Activated naive CD8-positive, alpha-beta T cell treated with anti-CD3 and anti-CD28 coated beads for 36 hours (primary cell): ENCODE data around the gene IL17F. TPM values are rescaled to one million over a fixed set of nuclear protein-coding genes. Genes with fewer than 3 reads are reported as not detected.
A peak's percentile ranks its signal among the peaks of the same experiment; 100 is the strongest.

Experiments used
- DNase-seq: peaks from one replicate; pipeline ENCODE4 v3.0.0; 2021
- H3K27ac Mint-ChIP-seq: one replicate; pipeline ENCODE4 v1.8.0; 2022; ENCODE audit warnings: mild to moderate bottlenecking, moderate library complexity, mixed read lengths
- H3K27me3 Mint-ChIP-seq: one replicate; pipeline ENCODE4 v1.8.0; 2022; ENCODE audit warnings: mild to moderate bottlenecking, mixed read lengths
- H3K36me3 Mint-ChIP-seq: one replicate; pipeline ENCODE4 v1.8.0; 2021; ENCODE audit warnings: mild to moderate bottlenecking, mixed read lengths
- H3K4me1 Mint-ChIP-seq: one replicate; pipeline ENCODE4 v1.8.0; 2021; ENCODE audit warnings: mixed read lengths
- H3K4me3 Mint-ChIP-seq: one replicate; pipeline ENCODE4 v1.8.0; 2022; ENCODE audit warnings: mild to moderate bottlenecking, moderate library complexity, mixed read lengths
- H3K9me3 Mint-ChIP-seq: one replicate; pipeline ENCODE4 v1.8.0; 2022; ENCODE audit warnings: mixed read lengths
- total RNA-seq, 2 experiments: library from RNA; stranded (reverse); gene quantifications; one replicate each; pipeline ENCODE4 v1.2.3, GENCODE V29; 2021

IL17F gene
- not detected for total RNA-seq

GRCh38 chr6:52244400-52244799 lies at the start of gene IL17F:
Gene IL17F, minus strand, starts transcription at chr6:52244500. Its CDS starts 71 bp downstream, at chr6:52244429.
- H3K27me3 Mint-ChIP-seq = peaks cover 18% of the 10 kb centered on the region
- H3K4me1 Mint-ChIP-seq = no peaks in the 10 kb centered on the region
- no peak within 1 kb of the TSS for H3K27ac Mint-ChIP-seq
- no peak for DNase-seq
- H3K9me3 Mint-ChIP-seq = no peaks in the 10 kb centered on the region
- no peak within 1 kb of the TSS for H3K4me3 Mint-ChIP-seq
- peaks cover 2% of the 10 kb centered on the region for H3K36me3 Mint-ChIP-seq

- Mint-ChIP-seq H3K36me3 (peaks cover 9% of the 10 kb centered on the region), H3K27ac (no peak overlapping the region), H3K27me3 (no peaks in the 10 kb centered on the region), H3K4me1 (peaks cover 40% of the 10 kb centered on the region), H3K4me3 (no peak overlapping the region), H3K9me3 (peaks cover 8% of the 10 kb centered on the region)
- DNase-seq = no peak
Measured at GRCh38 chr6:52293067-52293466, 48.8 kb upstream of the IL17F start.

- Mint-ChIP-seq H3K36me3 (peaks cover 5% of the 10 kb centered on the region), H3K27ac (no peak overlapping the region), H3K27me3 (no peaks in the 10 kb centered on the region), H3K4me3 (no peak overlapping the region), H3K4me1 (peaks cover 26% of the 10 kb centered on the region), H3K9me3 (no peaks in the 10 kb centered on the region)
- no peak for DNase-seq
Measured at GRCh38 chr6:52288841-52289240, 44.5 kb upstream of the IL17F start.

GRCh38 chr6:52288216-52288615 lies 43.9 kb upstream of the IL17F start:
- no peak for DNase-seq
- no peak overlapping the region for H3K27ac Mint-ChIP-seq
- peaks cover 29% of the 10 kb centered on the region for H3K4me1 Mint-ChIP-seq
- H3K4me3 Mint-ChIP-seq = no peak overlapping the region
- H3K36me3 Mint-ChIP-seq = peaks cover 9% of the 10 kb centered on the region
- no peaks in the 10 kb centered on the region for H3K27me3 Mint-ChIP-seq
- H3K9me3 Mint-ChIP-seq = no peaks in the 10 kb centered on the region

GRCh38 chr6:52286798-52287432 lies 42.6 kb upstream of the IL17F start:
- DNase-seq = peak; percentile 60
- H3K9me3 Mint-ChIP-seq = no peaks in the 10 kb centered on the region
- H3K36me3 Mint-ChIP-seq = peaks cover 21% of the 10 kb centered on the region
- no peak overlapping the region for H3K27ac Mint-ChIP-seq
- H3K4me3 Mint-ChIP-seq = peak overlapping the region; percentile 14
- H3K27me3 Mint-ChIP-seq = no peaks in the 10 kb centered on the region
- peaks cover 37% of the 10 kb centered on the region for H3K4me1 Mint-ChIP-seq

- H3K9me3 Mint-ChIP-seq = no peaks in the 10 kb centered on the region
- no peak overlapping the region for H3K4me3 Mint-ChIP-seq
- DNase-seq = no peak
- H3K27ac Mint-ChIP-seq = no peak overlapping the region
- peaks cover 47% of the 10 kb centered on the region for H3K4me1 Mint-ChIP-seq
- H3K36me3 Mint-ChIP-seq = peaks cover 35% of the 10 kb centered on the region
- H3K27me3 Mint-ChIP-seq = no peaks in the 10 kb centered on the region
Measured at GRCh38 chr6:52285177-52286068, 41.1 kb upstream of the IL17F start.

GRCh38 chr6:52284460-52285176 lies 40.3 kb upstream of the IL17F start, which contains the start of gene MCM3:
Gene MCM3, minus strand, starts transcription at chr6:52284742. Its CDS starts 68 bp downstream, at chr6:52284674.
- Mint-ChIP-seq H3K9me3 (no peaks in the 10 kb centered on the region), H3K27me3 (no peaks in the 10 kb centered on the region), H3K36me3 (peaks cover 43% of the 10 kb centered on the region), H3K4me1 (peaks cover 52% of the 10 kb centered on the region), H3K4me3 (no peak within 1 kb of the TSS), H3K27ac (peak within 1 kb of the TSS; percentile 21)
- peak; percentile 96 for DNase-seq

- no peak overlapping the region for H3K27ac Mint-ChIP-seq
- H3K4me1 Mint-ChIP-seq = peaks cover 55% of the 10 kb centered on the region
- H3K9me3 Mint-ChIP-seq = no peaks in the 10 kb centered on the region
Measured at GRCh38 chr6:52284131-52284459, 39.8 kb upstream of the IL17F start.

GRCh38 chr6:52283111-52283510 lies 38.8 kb upstream of the IL17F start:
- no peaks in the 10 kb centered on the region for H3K9me3 Mint-ChIP-seq
- H3K4me1 Mint-ChIP-seq = peaks cover 54% of the 10 kb centered on the region
- peak overlapping the region; percentile 21 for H3K27ac Mint-ChIP-seq
- no peak for DNase-seq
- H3K27me3 Mint-ChIP-seq = no peaks in the 10 kb centered on the region
- H3K4me3 Mint-ChIP-seq = no peak overlapping the region
- peaks cover 50% of the 10 kb centered on the region for H3K36me3 Mint-ChIP-seq

More at GRCh38 chr6:52284131-52284459, 39.8 kb upstream of the IL17F start:
- Mint-ChIP-seq H3K36me3 (peaks cover 44% of the 10 kb centered on the region), H3K27me3 (no peaks in the 10 kb centered on the region), H3K4me3 (no peak overlapping the region)
- peak; percentile 62 for DNase-seq

- Mint-ChIP-seq H3K9me3 (no peaks in the 10 kb centered on the region), H3K27ac (no peak overlapping the region), H3K4me3 (no peak overlapping the region), H3K27me3 (no peaks in the 10 kb centered on the region), H3K36me3 (peaks cover 56% of the 10 kb centered on the region), H3K4me1 (peaks cover 29% of the 10 kb centered on the region)
- DNase-seq = no peak
Measured at GRCh38 chr6:52276130-52276529, 31.8 kb upstream of the IL17F start.

GRCh38 chr6:52271852-52272460 lies 27.7 kb upstream of the IL17F start:
- no peak for DNase-seq
- no peaks in the 10 kb centered on the region for H3K9me3 Mint-ChIP-seq
- H3K27ac Mint-ChIP-seq = peak overlapping the region; percentile 52
- peaks cover 10% of the 10 kb centered on the region for H3K4me1 Mint-ChIP-seq
- H3K4me3 Mint-ChIP-seq = no peak overlapping the region
- H3K27me3 Mint-ChIP-seq = no peaks in the 10 kb centered on the region
- H3K36me3 Mint-ChIP-seq = peaks cover 63% of the 10 kb centered on the region

- no peak overlapping the region for H3K4me3 Mint-ChIP-seq
- no peaks in the 10 kb centered on the region for H3K9me3 Mint-ChIP-seq
- H3K27me3 Mint-ChIP-seq = no peaks in the 10 kb centered on the region
- peaks cover 19% of the 10 kb centered on the region for H3K4me1 Mint-ChIP-seq
- H3K36me3 Mint-ChIP-seq = peaks cover 56% of the 10 kb centered on the region
- DNase-seq = peak; percentile 67
- H3K27ac Mint-ChIP-seq = no peak overlapping the region
Measured at GRCh38 chr6:52263709-52264540, 19.6 kb upstream of the IL17F start.

GRCh38 chr6:52262620-52263344 lies 18.5 kb upstream of the IL17F start:
- no peaks in the 10 kb centered on the region for H3K9me3 Mint-ChIP-seq
- H3K36me3 Mint-ChIP-seq = peaks cover 44% of the 10 kb centered on the region

More at GRCh38 chr6:52262620-52263344, 18.5 kb upstream of the IL17F start:
- Mint-ChIP-seq H3K27ac (peak overlapping the region; percentile 60), H3K4me1 (peaks cover 21% of the 10 kb centered on the region), H3K27me3 (no peaks in the 10 kb centered on the region), H3K4me3 (no peak overlapping the region)
- no peak for DNase-seq
